DMS 273 (cell line): ENCODE measurements around the gene SLK.

Experiments used
- DNase-seq: peaks from one replicate; lab custom pipeline; 2025; ENCODE audit not compliant: unreplicated experiment; lab: John Stamatoyannopoulos, UW

SLK gene

GRCh38 chr10:103986360-103986759, 19.4 kb downstream of the SLK start:
- no peak for DNase-seq

- peak; percentile 4 for DNase-seq
Measured at GRCh38 chr10:103990121-103990520, 23.2 kb downstream of the SLK start.

- DNase-seq, result no peak
Measured at GRCh38 chr10:103990531-103990930, 23.6 kb downstream of the SLK start.

GRCh38 chr10:103991393-103992128, 24.6 kb downstream of the SLK start:
- DNase-seq, result no peak

- no peak for DNase-seq
Measured at GRCh38 chr10:103995134-103995533, 28.2 kb downstream of the SLK start.

- no peak for DNase-seq
Measured at GRCh38 chr10:103998805-103999204, 31.9 kb downstream of the SLK start.

- no peak for DNase-seq
Measured at GRCh38 chr10:104002911-104003310, 36.0 kb downstream of the SLK start.

GRCh38 chr10:104005172-104005863, 38.4 kb downstream of the SLK start:
- no peak for DNase-seq

- no peak for DNase-seq
Measured at GRCh38 chr10:104011904-104012303, 45.0 kb downstream of the SLK start.

GRCh38 chr10:104013489-104013888, 46.5 kb downstream of the SLK start:
- DNase-seq, result no peak

- DNase-seq, result no peak
Measured at GRCh38 chr10:104014176-104014575, 47.2 kb downstream of the SLK start.

- no peak for DNase-seq
Measured at GRCh38 chr10:104016661-104017060, 49.7 kb downstream of the SLK start.

- DNase-seq, result no peak
Measured at GRCh38 chr10:104018471-104018870, 51.5 kb downstream of the SLK start.

GRCh38 chr10:104020020-104020419, 53.1 kb downstream of the SLK start:
- DNase-seq, result no peak

GRCh38 chr10:104021246-104021645, 54.3 kb downstream of the SLK start:
- no peak for DNase-seq

- no peak for DNase-seq
Measured at GRCh38 chr10:104022026-104022425, 55.1 kb downstream of the SLK start.

- DNase-seq, result no peak
Measured at GRCh38 chr10:104025524-104025923, 58.6 kb downstream of the SLK start.

- no peak for DNase-seq
Measured at GRCh38 chr10:104026762-104027161, 59.8 kb downstream of the SLK start.

- DNase-seq, result peak; percentile 18
Measured at GRCh38 chr10:104028146-104028545, 61.2 kb downstream of the SLK start.

GRCh38 chr10:104028823-104029520, 62.0 kb downstream of the SLK start:
- DNase-seq, result no peak

- no peak for DNase-seq
Measured at GRCh38 chr10:104029521-104029860, 62.6 kb downstream of the SLK start.

- DNase-seq, result no peak
Measured at GRCh38 chr10:104031631-104032030, 64.7 kb downstream of the SLK start.
